Measurements from ENCODE around the gene ENOX1. TPM values are rescaled to one million over a fixed set of nuclear protein-coding genes. Genes with fewer than 3 reads are reported as not detected.

The ENOX1 gene
- total RNA-seq, 1 donor from 2014 or later: 11.5 TPM

- Histone ChIP-seq H3K36me3 (ENCODE audit: control insufficient read depth in 3 of 3, insufficient read depth in 3 of 3, low read length in 3 of 3) (no peaks in the 10 kb centered on the region), H3K9ac (ENCODE audit: low read depth in 1 of 3, low read length in 3 of 3) (no peak overlapping the region), H3K4me1 (ENCODE audit: control insufficient read depth in 3 of 3, insufficient read depth in 3 of 3, low read length in 3 of 3) (no peaks in the 10 kb centered on the region), H3K27me3 (ENCODE audit: control insufficient read depth in 3 of 3, insufficient read depth in 3 of 3, low read length in 3 of 3) (peaks cover 0 to 2% (median 0%) of the 10 kb centered on the region in 3 donors), H3K27ac (ENCODE audit: low read depth, low read length) (no peak overlapping the region), H3K9me3 (ENCODE audit: control insufficient read depth in 3 of 3, low read length in 3 of 3) (no peaks in the 10 kb centered on the region), H3K4me3 (ENCODE audit: low read length in 3 of 3) (no peak overlapping the region)
These were observed 18.3 kb upstream of the ENOX1 start for GRCh38 chr13:43805071-43805468.

GRCh38 chr13:43804461-43805070 lies 17.8 kb upstream of the ENOX1 start:
- no peaks in the 10 kb centered on the region for H3K9me3 ChIP-seq (ENCODE audit: control insufficient read depth in 3 of 3, low read length in 3 of 3)
- no peaks in the 10 kb centered on the region for H3K36me3 ChIP-seq (ENCODE audit: control insufficient read depth in 3 of 3, insufficient read depth in 3 of 3, low read length in 3 of 3)
- H3K27me3 ChIP-seq (ENCODE audit: control insufficient read depth in 3 of 3, insufficient read depth in 3 of 3, low read length in 3 of 3): peaks cover 0 to 2% (median 0%) of the 10 kb centered on the region in 3 donors
- H3K4me3 ChIP-seq (ENCODE audit: low read length in 3 of 3): no peak overlapping the region
- no peaks in the 10 kb centered on the region for H3K4me1 ChIP-seq (ENCODE audit: control insufficient read depth in 3 of 3, insufficient read depth in 3 of 3, low read length in 3 of 3)
- H3K27ac ChIP-seq (ENCODE audit: low read depth, low read length): no peak overlapping the region
- H3K9ac ChIP-seq (ENCODE audit: low read depth in 1 of 3, low read length in 3 of 3): no peak overlapping the region

- Histone ChIP-seq H3K27me3 (ENCODE audit: control insufficient read depth in 3 of 3, insufficient read depth in 3 of 3, low read length in 3 of 3) (peaks cover 0 to 2% (median 0%) of the 10 kb centered on the region in 3 donors), H3K4me1 (ENCODE audit: control insufficient read depth in 3 of 3, insufficient read depth in 3 of 3, low read length in 3 of 3) (no peaks in the 10 kb centered on the region), H3K4me3 (ENCODE audit: low read length in 3 of 3) (no peak overlapping the region), H3K9ac (ENCODE audit: low read depth in 1 of 3, low read length in 3 of 3) (no peak overlapping the region), H3K9me3 (ENCODE audit: control insufficient read depth in 3 of 3, low read length in 3 of 3) (no peaks in the 10 kb centered on the region), H3K27ac (ENCODE audit: low read depth, low read length) (no peak overlapping the region), H3K36me3 (ENCODE audit: control insufficient read depth in 3 of 3, insufficient read depth in 3 of 3, low read length in 3 of 3) (no peaks in the 10 kb centered on the region)
These were observed 15.7 kb upstream of the ENOX1 start for GRCh38 chr13:43802511-43802910.

GRCh38 chr13:43800828-43801227 lies 14.1 kb upstream of the ENOX1 start:
- H3K4me1 ChIP-seq (ENCODE audit: control insufficient read depth in 3 of 3, insufficient read depth in 3 of 3, low read length in 3 of 3): no peaks in the 10 kb centered on the region
- H3K36me3 ChIP-seq (ENCODE audit: control insufficient read depth in 3 of 3, insufficient read depth in 3 of 3, low read length in 3 of 3): no peaks in the 10 kb centered on the region
- no peak overlapping the region for H3K4me3 ChIP-seq (ENCODE audit: low read length in 3 of 3)
- no peaks in the 10 kb centered on the region for H3K9me3 ChIP-seq (ENCODE audit: control insufficient read depth in 3 of 3, low read length in 3 of 3)
- no peaks in the 10 kb centered on the region for H3K27me3 ChIP-seq (ENCODE audit: control insufficient read depth in 3 of 3, insufficient read depth in 3 of 3, low read length in 3 of 3)
- no peak overlapping the region for H3K27ac ChIP-seq (ENCODE audit: low read depth, low read length)
- no peak overlapping the region for H3K9ac ChIP-seq (ENCODE audit: low read depth in 1 of 3, low read length in 3 of 3)

GRCh38 chr13:43799191-43799590 lies 12.4 kb upstream of the ENOX1 start:
- Histone ChIP-seq H3K27me3 (ENCODE audit: control insufficient read depth in 3 of 3, insufficient read depth in 3 of 3, low read length in 3 of 3) (no peaks in the 10 kb centered on the region), H3K27ac (ENCODE audit: low read depth, low read length) (no peak overlapping the region), H3K9ac (ENCODE audit: low read depth in 1 of 3, low read length in 3 of 3) (no peak overlapping the region), H3K9me3 (ENCODE audit: control insufficient read depth in 3 of 3, low read length in 3 of 3) (no peaks in the 10 kb centered on the region), H3K4me1 (ENCODE audit: control insufficient read depth in 3 of 3, insufficient read depth in 3 of 3, low read length in 3 of 3) (no peaks in the 10 kb centered on the region), H3K4me3 (ENCODE audit: low read length in 3 of 3) (no peak overlapping the region), H3K36me3 (ENCODE audit: control insufficient read depth in 3 of 3, insufficient read depth in 3 of 3, low read length in 3 of 3) (no peaks in the 10 kb centered on the region)

- Histone ChIP-seq H3K9me3 (ENCODE audit: control insufficient read depth in 3 of 3, low read length in 3 of 3) (no peaks in the 10 kb centered on the region), H3K4me1 (ENCODE audit: control insufficient read depth in 3 of 3, insufficient read depth in 3 of 3, low read length in 3 of 3) (no peaks in the 10 kb centered on the region), H3K36me3 (ENCODE audit: control insufficient read depth in 3 of 3, insufficient read depth in 3 of 3, low read length in 3 of 3) (no peaks in the 10 kb centered on the region), H3K9ac (ENCODE audit: low read depth in 1 of 3, low read length in 3 of 3) (no peak overlapping the region), H3K27me3 (ENCODE audit: control insufficient read depth in 3 of 3, insufficient read depth in 3 of 3, low read length in 3 of 3) (no peaks in the 10 kb centered on the region), H3K27ac (ENCODE audit: low read depth, low read length) (no peak overlapping the region), H3K4me3 (ENCODE audit: low read length in 3 of 3) (no peak overlapping the region)
These were observed 11.1 kb upstream of the ENOX1 start for GRCh38 chr13:43797869-43798268.

GRCh38 chr13:43797159-43797558 lies 10.4 kb upstream of the ENOX1 start:
- H3K27ac ChIP-seq (ENCODE audit: low read depth, low read length): no peak overlapping the region
- H3K27me3 ChIP-seq (ENCODE audit: control insufficient read depth in 3 of 3, insufficient read depth in 3 of 3, low read length in 3 of 3): no peaks in the 10 kb centered on the region
- no peaks in the 10 kb centered on the region for H3K9me3 ChIP-seq (ENCODE audit: control insufficient read depth in 3 of 3, low read length in 3 of 3)
- H3K4me1 ChIP-seq (ENCODE audit: control insufficient read depth in 3 of 3, insufficient read depth in 3 of 3, low read length in 3 of 3): no peaks in the 10 kb centered on the region
- no peaks in the 10 kb centered on the region for H3K36me3 ChIP-seq (ENCODE audit: control insufficient read depth in 3 of 3, insufficient read depth in 3 of 3, low read length in 3 of 3)
- no peak overlapping the region for H3K9ac ChIP-seq (ENCODE audit: low read depth in 1 of 3, low read length in 3 of 3)
- no peak overlapping the region for H3K4me3 ChIP-seq (ENCODE audit: low read length in 3 of 3)

GRCh38 chr13:43794416-43794815 lies 7.6 kb upstream of the ENOX1 start:
- Histone ChIP-seq H3K27me3 (ENCODE audit: control insufficient read depth in 3 of 3, insufficient read depth in 3 of 3, low read length in 3 of 3) (no peaks in the 10 kb centered on the region), H3K9ac (ENCODE audit: low read depth in 1 of 3, low read length in 3 of 3) (no peak overlapping the region), H3K27ac (ENCODE audit: low read depth, low read length) (no peak overlapping the region), H3K9me3 (ENCODE audit: control insufficient read depth in 3 of 3, low read length in 3 of 3) (no peaks in the 10 kb centered on the region), H3K36me3 (ENCODE audit: control insufficient read depth in 3 of 3, insufficient read depth in 3 of 3, low read length in 3 of 3) (no peaks in the 10 kb centered on the region), H3K4me1 (ENCODE audit: control insufficient read depth in 3 of 3, insufficient read depth in 3 of 3, low read length in 3 of 3) (no peaks in the 10 kb centered on the region), H3K4me3 (ENCODE audit: low read length in 3 of 3) (no peak overlapping the region)

- Histone ChIP-seq H3K9me3 (ENCODE audit: control insufficient read depth in 3 of 3, low read length in 3 of 3) (no peaks in the 10 kb centered on the region), H3K4me1 (ENCODE audit: control insufficient read depth in 3 of 3, insufficient read depth in 3 of 3, low read length in 3 of 3) (peaks cover 3 to 5% (median 3%) of the 10 kb centered on the region in 3 donors), H3K36me3 (ENCODE audit: control insufficient read depth in 3 of 3, insufficient read depth in 3 of 3, low read length in 3 of 3) (no peaks in the 10 kb centered on the region), H3K9ac (ENCODE audit: low read depth in 1 of 3, low read length in 3 of 3) (no peak overlapping the region), H3K27ac (ENCODE audit: low read depth, low read length) (no peak overlapping the region), H3K4me3 (ENCODE audit: low read length in 3 of 3) (no peak overlapping the region), H3K27me3 (ENCODE audit: control insufficient read depth in 3 of 3, insufficient read depth in 3 of 3, low read length in 3 of 3) (peaks cover 0 to 3% (median 0%) of the 10 kb centered on the region in 3 donors)
These were observed 5.5 kb upstream of the ENOX1 start for GRCh38 chr13:43792076-43792881.

GRCh38 chr13:43787997-43788396 lies 1.2 kb upstream of the ENOX1 start:
- Histone ChIP-seq H3K36me3 (ENCODE audit: control insufficient read depth in 3 of 3, insufficient read depth in 3 of 3, low read length in 3 of 3) (no peaks in the 10 kb centered on the region), H3K9ac (ENCODE audit: low read depth in 1 of 3, low read length in 3 of 3) (no peak overlapping the region), H3K4me1 (ENCODE audit: control insufficient read depth in 3 of 3, insufficient read depth in 3 of 3, low read length in 3 of 3) (peaks cover 10 to 17% (median 12%) of the 10 kb centered on the region in 3 donors), H3K27ac (ENCODE audit: low read depth, low read length) (no peak overlapping the region), H3K9me3 (ENCODE audit: control insufficient read depth in 3 of 3, low read length in 3 of 3) (no peaks in the 10 kb centered on the region), H3K4me3 (ENCODE audit: low read length in 3 of 3) (no peak overlapping the region), H3K27me3 (ENCODE audit: control insufficient read depth in 3 of 3, insufficient read depth in 3 of 3, low read length in 3 of 3) (peaks cover 0 to 8% (median 0%) of the 10 kb centered on the region in 3 donors)
